ENCODE measurements around the gene ZNF280B. TPM values are rescaled to one million over a fixed set of nuclear protein-coding genes. Genes with fewer than 3 reads are reported as not detected.

The ZNF280B gene
- total and polyA plus RNA-seq, 9 of the 15 experiments (the other 6 are each of a cell fraction or from before 2014, with no cell fraction given) = 7.7 to 29.9 (median 20.0) TPM

DNA sequence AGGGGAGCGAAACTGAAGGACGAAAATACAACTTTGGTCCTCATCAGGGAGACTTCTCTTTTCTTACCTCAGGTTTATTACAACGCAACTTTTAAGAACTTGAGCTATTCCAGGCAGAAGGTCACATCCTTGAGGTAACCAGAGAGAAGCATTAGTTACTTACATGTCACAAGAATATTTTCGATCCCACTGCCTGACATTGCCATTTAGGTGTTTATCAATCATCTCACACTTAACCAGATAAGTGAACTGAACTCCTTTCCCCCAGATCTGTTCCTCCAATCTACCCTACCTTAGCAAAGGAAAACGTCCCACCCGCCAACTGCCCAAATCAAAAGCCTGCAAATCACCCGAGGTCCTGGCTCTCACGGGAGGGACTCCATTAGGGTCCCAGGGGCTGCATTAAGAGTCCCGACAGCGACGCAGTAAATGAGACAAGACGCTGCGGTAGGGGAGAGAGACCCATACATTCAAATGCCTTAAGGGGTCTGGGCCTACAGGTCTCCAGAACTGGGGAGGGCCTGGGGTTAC, 734 bp downstream of the ZNF280B start (continued):
- TF ChIP-seq RCOR1 (IDR thresholded peaks at IDR 0.05; ENCODE audit: borderline replicate concordance in 1 of 2, low read depth in 2 of 2, low read length in 2 of 2) (no peak), TEAD1 (CRISPR knock-in tag; IDR thresholded peaks at IDR 0.05) (peak in 1 of 2 experiments; percentile 1; a peak in 1 of 4 replicates), ZNF41 (CRISPR knock-in tag; conservative IDR thresholded peaks at IDR 0.05) (no peak), RBM15 (IDR thresholded peaks at IDR 0.05; ENCODE audit: insufficient read depth, low read length) (no peak), ZNF224 (CRISPR knock-in tag; IDR thresholded peaks at IDR 0.05) (no peak), JUN (IDR thresholded peaks at IDR 0.05; ENCODE audit: borderline replicate concordance, low read depth, low read length) (no peak), JUN (CRISPR knock-in tag; IDR thresholded peaks at IDR 0.05; ENCODE audit: borderline replicate concordance) (0 out of 2 replicates have a peak, but pooled peaks have one; percentile 70), KLF16 (IDR thresholded peaks at IDR 0.05) (no peak), TAL1 (IDR thresholded peaks at IDR 0.05) (no peak)
- TF ChIP-seq, protein P1, sequence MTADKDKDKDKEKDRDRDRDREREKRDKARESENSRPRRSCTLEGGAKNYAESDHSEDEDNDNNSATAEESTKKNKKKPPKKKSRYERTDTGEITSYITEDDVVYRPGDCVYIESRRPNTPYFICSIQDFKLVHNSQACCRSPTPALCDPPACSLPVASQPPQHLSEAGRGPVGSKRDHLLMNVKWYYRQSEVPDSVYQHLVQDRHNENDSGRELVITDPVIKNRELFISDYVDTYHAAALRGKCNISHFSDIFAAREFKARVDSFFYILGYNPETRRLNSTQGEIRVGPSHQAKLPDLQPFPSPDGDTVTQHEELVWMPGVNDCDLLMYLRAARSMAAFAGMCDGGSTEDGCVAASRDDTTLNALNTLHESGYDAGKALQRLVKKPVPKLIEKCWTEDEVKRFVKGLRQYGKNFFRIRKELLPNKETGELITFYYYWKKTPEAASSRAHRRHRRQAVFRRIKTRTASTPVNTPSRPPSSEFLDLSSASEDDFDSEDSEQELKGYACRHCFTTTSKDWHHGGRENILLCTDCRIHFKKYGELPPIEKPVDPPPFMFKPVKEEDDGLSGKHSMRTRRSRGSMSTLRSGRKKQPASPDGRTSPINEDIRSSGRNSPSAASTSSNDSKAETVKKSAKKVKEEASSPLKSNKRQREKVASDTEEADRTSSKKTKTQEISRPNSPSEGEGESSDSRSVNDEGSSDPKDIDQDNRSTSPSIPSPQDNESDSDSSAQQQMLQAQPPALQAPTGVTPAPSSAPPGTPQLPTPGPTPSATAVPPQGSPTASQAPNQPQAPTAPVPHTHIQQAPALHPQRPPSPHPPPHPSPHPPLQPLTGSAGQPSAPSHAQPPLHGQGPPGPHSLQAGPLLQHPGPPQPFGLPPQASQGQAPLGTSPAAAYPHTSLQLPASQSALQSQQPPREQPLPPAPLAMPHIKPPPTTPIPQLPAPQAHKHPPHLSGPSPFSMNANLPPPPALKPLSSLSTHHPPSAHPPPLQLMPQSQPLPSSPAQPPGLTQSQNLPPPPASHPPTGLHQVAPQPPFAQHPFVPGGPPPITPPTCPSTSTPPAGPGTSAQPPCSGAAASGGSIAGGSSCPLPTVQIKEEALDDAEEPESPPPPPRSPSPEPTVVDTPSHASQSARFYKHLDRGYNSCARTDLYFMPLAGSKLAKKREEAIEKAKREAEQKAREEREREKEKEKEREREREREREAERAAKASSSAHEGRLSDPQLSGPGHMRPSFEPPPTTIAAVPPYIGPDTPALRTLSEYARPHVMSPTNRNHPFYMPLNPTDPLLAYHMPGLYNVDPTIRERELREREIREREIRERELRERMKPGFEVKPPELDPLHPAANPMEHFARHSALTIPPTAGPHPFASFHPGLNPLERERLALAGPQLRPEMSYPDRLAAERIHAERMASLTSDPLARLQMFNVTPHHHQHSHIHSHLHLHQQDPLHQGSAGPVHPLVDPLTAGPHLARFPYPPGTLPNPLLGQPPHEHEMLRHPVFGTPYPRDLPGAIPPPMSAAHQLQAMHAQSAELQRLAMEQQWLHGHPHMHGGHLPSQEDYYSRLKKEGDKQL (CRISPR knock-in tag; IDR thresholded peaks at IDR 0.05; ENCODE audit: borderline replicate concordance) = peak; percentile 97
- TF ChIP-seq, protein P2, sequence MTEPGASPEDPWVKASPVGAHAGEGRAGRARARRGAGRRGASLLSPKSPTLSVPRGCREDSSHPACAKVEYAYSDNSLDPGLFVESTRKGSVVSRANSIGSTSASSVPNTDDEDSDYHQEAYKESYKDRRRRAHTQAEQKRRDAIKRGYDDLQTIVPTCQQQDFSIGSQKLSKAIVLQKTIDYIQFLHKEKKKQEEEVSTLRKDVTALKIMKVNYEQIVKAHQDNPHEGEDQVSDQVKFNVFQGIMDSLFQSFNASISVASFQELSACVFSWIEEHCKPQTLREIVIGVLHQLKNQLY (CRISPR knock-in tag; conservative IDR thresholded peaks at IDR 0.05) = 0 out of 4 replicates have a peak, but pooled peaks of 1 of the 2 experiments have one; percentile 1

Measured in K562 (cell line).